Neural cell (in vitro differentiated cells): ENCODE measurements around the gene APOH. TPM values are rescaled to one million over a fixed set of nuclear protein-coding genes. Genes with fewer than 3 reads are reported as not detected.

Experiments used
- H2AFZ ChIP-seq: fragments of 200-600, 300-800 bp; sonication (generic), shearing (Covaris generic); 2 replicates; pipeline ENCODE4 v1.6.0; 2014; ENCODE audit warnings: low read depth, mild to moderate bottlenecking, antibody characterized with exemption, low read length, moderate library complexity
- H3F3A ChIP-seq: fragments of 200-600 bp; shearing (Covaris generic); 2 replicates; pipeline ENCODE4 v1.6.1; 2016; ENCODE audit warnings: mild to moderate bottlenecking, moderate library complexity, mixed read lengths, antibody characterized with exemption, low read length; ENCODE audit not compliant: insufficient read depth, poor library complexity, severe bottlenecking
- H3K27ac ChIP-seq: fragments of 200-600, 300-800 bp; sonication (generic), shearing (Covaris generic); 2 replicates; pipeline ENCODE4 v1.5.1; 2014; ENCODE audit warnings: mild to moderate bottlenecking, low read length, moderate library complexity
- H3K27me3 ChIP-seq: fragments of 300-800, 200-600 bp; sonication (generic), shearing (Covaris generic); 2 replicates; pipeline ENCODE4 v1.6.0; 2014; ENCODE audit warnings: mild to moderate bottlenecking, low read depth, low read length, moderate library complexity; ENCODE audit not compliant: insufficient read depth
- H3K36me3 ChIP-seq: fragments of 300-800, 200-600 bp; sonication (generic), shearing (Covaris generic); 2 replicates; pipeline ENCODE4 v1.5.1; 2014; ENCODE audit warnings: mild to moderate bottlenecking, antibody characterized with exemption, low read length, moderate library complexity; ENCODE audit not compliant: insufficient read depth
- H3K4me2 ChIP-seq: fragments of 300-800, 200-600 bp; sonication (generic), shearing (Covaris generic); 2 replicates; pipeline ENCODE4 v1.6.0; 2014; ENCODE audit warnings: mild to moderate bottlenecking, low read length
- H3K4me3 ChIP-seq: fragments of 300-800, 200-600 bp; sonication (generic), shearing (Covaris generic); 2 replicates; pipeline ENCODE4 v1.5.1; 2014; ENCODE audit warnings: mild to moderate bottlenecking, low read length, moderate library complexity
- H3K79me2 ChIP-seq: fragments of 200-600 bp; shearing (Covaris generic); replicated peaks from 2 replicates; pipeline ENCODE4 v1.6.0; 2014; ENCODE audit warnings: mild to moderate bottlenecking, low read length, moderate library complexity; ENCODE audit not compliant: insufficient read depth
- H3K9ac ChIP-seq: fragments of 300-800, 200-600 bp; sonication (generic), shearing (Covaris generic); 2 replicates; pipeline ENCODE4 v1.6.1; 2016; ENCODE audit warnings: mild to moderate bottlenecking, low read length, mixed read lengths
- H3K9me2 ChIP-seq: fragments of 200-600 bp; shearing (Covaris generic); 2 replicates; pipeline ENCODE4 v1.6.1; 2016; ENCODE audit warnings: mild to moderate bottlenecking, low read length, mixed read lengths; ENCODE audit not compliant: insufficient read depth
- H3K9me3 ChIP-seq: fragments of 200-600, 300-800 bp; sonication (generic), shearing (Covaris generic); 2 replicates; pipeline ENCODE4 v1.6.1; 2016; ENCODE audit warnings: mild to moderate bottlenecking, mixed run types, low read length, moderate library complexity, mixed read lengths
- H4K20me1 ChIP-seq: fragments of 200-600 bp; shearing (Covaris generic); 2 replicates; pipeline ENCODE4 v1.6.1; 2016; ENCODE audit warnings: mild to moderate bottlenecking, mixed run types; ENCODE audit not compliant: insufficient read depth
- EP300 ChIP-seq: fragments of 450-650 bp; conservative IDR thresholded peaks from 2 replicates; pipeline ENCODE4 v1.6.1; 2014; ENCODE audit warnings: antibody characterized with exemption, mild to moderate bottlenecking, moderate library complexity; ENCODE audit not compliant: poor library complexity, severe bottlenecking
- EZH2 ChIP-seq: fragments of 200-600, 300-800 bp; shearing (Covaris generic), sonication (generic); IDR thresholded peaks from 2 replicates; pipeline ENCODE4 v1.6.1; 2014; ENCODE audit warnings: antibody characterized with exemption, low read length, borderline replicate concordance, mild to moderate bottlenecking; ENCODE audit not compliant: insufficient read depth, poor library complexity, severe bottlenecking
- MXI1 ChIP-seq: fragments of 450-650 bp; conservative IDR thresholded peaks from 2 replicates; pipeline ENCODE4 v1.6.1; 2014; ENCODE audit warnings: antibody characterized with exemption, mild to moderate bottlenecking; ENCODE audit not compliant: poor library complexity, severe bottlenecking
- POLR2AphosphoS5 ChIP-seq: IDR thresholded peaks from 2 replicates; pipeline ENCODE4 v1.6.1; 2012
- RAD21 ChIP-seq: fragments of 450-650 bp; conservative IDR thresholded peaks from 2 replicates; pipeline ENCODE4 v1.6.1; 2014; ENCODE audit warnings: antibody characterized with exemption, mild to moderate bottlenecking, moderate library complexity
- SMC3 ChIP-seq: fragments of 450-650 bp; conservative IDR thresholded peaks from 2 replicates; pipeline ENCODE4 v1.6.1; 2014; ENCODE audit warnings: antibody characterized with exemption, mild to moderate bottlenecking, moderate library complexity; ENCODE audit not compliant: poor library complexity
- TAF1 ChIP-seq: IDR thresholded peaks from 2 replicates; pipeline ENCODE4 v1.6.1; 2012; ENCODE audit warnings: low read depth
- polyA plus RNA-seq: library from polyadenylated mRNA; depleted of rRNA; stranded (reverse); fragments of >200 nt; gene quantifications from 2 replicates; pipeline ENCODE4 v1.2.3, GENCODE V29; 2014
- TF ChIP-seq, protein P1 (sequence below): fragments of 450-650 bp; IDR thresholded peaks from 2 replicates; pipeline ENCODE4 v1.5.1; 2014; ENCODE audit warnings: antibody characterized with exemption, mild to moderate bottlenecking, moderate library complexity; ENCODE audit not compliant: poor library complexity, severe bottlenecking
- TF ChIP-seq, protein P2 (sequence below): IDR thresholded peaks from 2 replicates; pipeline ENCODE4 v1.6.1; 2012; ENCODE audit warnings: borderline replicate concordance

The APOH gene
- polyA plus RNA-seq, 1 donor from 2014 or later, result not detected

DNA sequence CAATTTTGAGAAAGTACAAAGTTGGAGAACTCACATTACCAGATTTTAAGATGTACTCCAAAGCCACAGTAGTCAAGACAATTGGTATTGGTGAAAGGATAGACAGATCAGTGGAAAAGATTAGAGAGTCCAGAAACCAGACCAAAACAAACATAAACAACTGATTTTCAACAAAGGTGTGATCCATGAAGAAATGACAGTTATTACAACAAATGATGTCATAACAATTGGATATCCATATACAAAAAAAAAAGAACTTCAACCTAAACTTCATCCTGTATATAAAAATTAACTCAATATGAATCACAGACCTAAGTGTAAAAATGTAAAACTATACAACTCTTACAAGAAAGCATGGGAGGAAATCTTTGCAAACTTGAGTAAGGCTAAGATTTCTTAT lies 45.7 kb downstream of the APOH start:
- no peak overlapping the region for H2AFZ ChIP-seq
- H3K4me2 ChIP-seq, result no peak overlapping the region
- H3K27me3 ChIP-seq, result no peaks in the 10 kb centered on the region
- H3K36me3 ChIP-seq, result no peaks in the 10 kb centered on the region
- TF ChIP-seq SMC3 (no peak), EZH2 (no peak), EP300 (no peak), RAD21 (no peak), MXI1 (no peak), POLR2AphosphoS5 (no peak), TAF1 (no peak)
- TF ChIP-seq, protein P1, sequence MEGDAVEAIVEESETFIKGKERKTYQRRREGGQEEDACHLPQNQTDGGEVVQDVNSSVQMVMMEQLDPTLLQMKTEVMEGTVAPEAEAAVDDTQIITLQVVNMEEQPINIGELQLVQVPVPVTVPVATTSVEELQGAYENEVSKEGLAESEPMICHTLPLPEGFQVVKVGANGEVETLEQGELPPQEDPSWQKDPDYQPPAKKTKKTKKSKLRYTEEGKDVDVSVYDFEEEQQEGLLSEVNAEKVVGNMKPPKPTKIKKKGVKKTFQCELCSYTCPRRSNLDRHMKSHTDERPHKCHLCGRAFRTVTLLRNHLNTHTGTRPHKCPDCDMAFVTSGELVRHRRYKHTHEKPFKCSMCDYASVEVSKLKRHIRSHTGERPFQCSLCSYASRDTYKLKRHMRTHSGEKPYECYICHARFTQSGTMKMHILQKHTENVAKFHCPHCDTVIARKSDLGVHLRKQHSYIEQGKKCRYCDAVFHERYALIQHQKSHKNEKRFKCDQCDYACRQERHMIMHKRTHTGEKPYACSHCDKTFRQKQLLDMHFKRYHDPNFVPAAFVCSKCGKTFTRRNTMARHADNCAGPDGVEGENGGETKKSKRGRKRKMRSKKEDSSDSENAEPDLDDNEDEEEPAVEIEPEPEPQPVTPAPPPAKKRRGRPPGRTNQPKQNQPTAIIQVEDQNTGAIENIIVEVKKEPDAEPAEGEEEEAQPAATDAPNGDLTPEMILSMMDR, result no peak
- TF ChIP-seq, protein P2, sequence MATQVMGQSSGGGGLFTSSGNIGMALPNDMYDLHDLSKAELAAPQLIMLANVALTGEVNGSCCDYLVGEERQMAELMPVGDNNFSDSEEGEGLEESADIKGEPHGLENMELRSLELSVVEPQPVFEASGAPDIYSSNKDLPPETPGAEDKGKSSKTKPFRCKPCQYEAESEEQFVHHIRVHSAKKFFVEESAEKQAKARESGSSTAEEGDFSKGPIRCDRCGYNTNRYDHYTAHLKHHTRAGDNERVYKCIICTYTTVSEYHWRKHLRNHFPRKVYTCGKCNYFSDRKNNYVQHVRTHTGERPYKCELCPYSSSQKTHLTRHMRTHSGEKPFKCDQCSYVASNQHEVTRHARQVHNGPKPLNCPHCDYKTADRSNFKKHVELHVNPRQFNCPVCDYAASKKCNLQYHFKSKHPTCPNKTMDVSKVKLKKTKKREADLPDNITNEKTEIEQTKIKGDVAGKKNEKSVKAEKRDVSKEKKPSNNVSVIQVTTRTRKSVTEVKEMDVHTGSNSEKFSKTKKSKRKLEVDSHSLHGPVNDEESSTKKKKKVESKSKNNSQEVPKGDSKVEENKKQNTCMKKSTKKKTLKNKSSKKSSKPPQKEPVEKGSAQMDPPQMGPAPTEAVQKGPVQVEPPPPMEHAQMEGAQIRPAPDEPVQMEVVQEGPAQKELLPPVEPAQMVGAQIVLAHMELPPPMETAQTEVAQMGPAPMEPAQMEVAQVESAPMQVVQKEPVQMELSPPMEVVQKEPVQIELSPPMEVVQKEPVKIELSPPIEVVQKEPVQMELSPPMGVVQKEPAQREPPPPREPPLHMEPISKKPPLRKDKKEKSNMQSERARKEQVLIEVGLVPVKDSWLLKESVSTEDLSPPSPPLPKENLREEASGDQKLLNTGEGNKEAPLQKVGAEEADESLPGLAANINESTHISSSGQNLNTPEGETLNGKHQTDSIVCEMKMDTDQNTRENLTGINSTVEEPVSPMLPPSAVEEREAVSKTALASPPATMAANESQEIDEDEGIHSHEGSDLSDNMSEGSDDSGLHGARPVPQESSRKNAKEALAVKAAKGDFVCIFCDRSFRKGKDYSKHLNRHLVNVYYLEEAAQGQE, result no peak
- H3K9me3 ChIP-seq, result no peaks in the 10 kb centered on the region
- no peak overlapping the region for H3K4me3 ChIP-seq
- no peaks in the 10 kb centered on the region for H3F3A ChIP-seq
- H3K27ac ChIP-seq, result no peak overlapping the region
- H3K9ac ChIP-seq, result no peak overlapping the region
- no peaks in the 10 kb centered on the region for H3K9me2 ChIP-seq
- no peaks in the 10 kb centered on the region for H4K20me1 ChIP-seq
- H3K79me2 ChIP-seq, result no peaks in the 10 kb centered on the region

DNA sequence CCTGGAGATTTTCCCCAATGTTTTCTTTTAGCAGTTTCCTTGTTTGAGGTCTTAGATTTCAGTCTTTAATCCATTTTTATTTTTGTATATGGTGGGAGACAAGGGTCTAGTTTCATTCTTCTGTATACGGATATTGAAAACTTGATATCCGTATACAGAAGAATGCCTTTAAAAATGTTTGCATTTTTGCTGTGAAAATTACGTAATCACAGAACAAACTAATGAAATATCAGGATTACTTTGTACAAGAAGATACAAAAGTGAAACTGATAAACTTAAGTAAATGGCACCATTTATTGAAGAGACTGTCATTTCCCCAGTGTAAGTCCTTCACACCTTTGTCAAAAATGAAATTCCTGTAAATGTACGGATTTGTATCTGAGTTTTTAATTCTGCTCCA lies 50.6 kb downstream of the APOH start:
- H3K9me3 ChIP-seq, result no peaks in the 10 kb centered on the region
- no peak overlapping the region for H3K9ac ChIP-seq
- no peaks in the 10 kb centered on the region for H3K79me2 ChIP-seq
- H3K9me2 ChIP-seq, result no peaks in the 10 kb centered on the region
- TF ChIP-seq POLR2AphosphoS5 (no peak), TAF1 (no peak), RAD21 (no peak), SMC3 (no peak), MXI1 (no peak), EP300 (no peak), EZH2 (no peak)
- TF ChIP-seq, protein P2, result no peak
- TF ChIP-seq, protein P1, result no peak
- H3K27ac ChIP-seq, result no peak overlapping the region
- H3K4me3 ChIP-seq, result no peak overlapping the region
- no peaks in the 10 kb centered on the region for H3F3A ChIP-seq
- H4K20me1 ChIP-seq, result no peaks in the 10 kb centered on the region
- H3K36me3 ChIP-seq, result no peaks in the 10 kb centered on the region
- H3K4me2 ChIP-seq, result no peak overlapping the region
- no peaks in the 10 kb centered on the region for H3K27me3 ChIP-seq
- H2AFZ ChIP-seq, result no peak overlapping the region
